Ishikawa (cell line): ENCODE data around the gene CISD3.

Source experiments
- CEBPB ChIP-seq: IDR thresholded peaks from 2 replicates; pipeline ENCODE4 v1.6.1; 2012
- CREB1 ChIP-seq: IDR thresholded peaks from 2 replicates; pipeline ENCODE4 v1.6.1; 2012; ENCODE audit warnings: low read depth
- EGR1 ChIP-seq: IDR thresholded peaks from 2 replicates; pipeline ENCODE4 v1.6.1; 2012
- EP300 ChIP-seq: IDR thresholded peaks from 2 replicates; pipeline ENCODE4 v1.6.1; 2012; ENCODE audit warnings: borderline replicate concordance
- FOXM1 ChIP-seq: IDR thresholded peaks from 2 replicates; pipeline ENCODE4 v1.6.1; 2012; ENCODE audit warnings: low read depth, borderline replicate concordance
- NFIC ChIP-seq: IDR thresholded peaks from 2 replicates; pipeline ENCODE4 v1.6.1; 2012
- RAD21 ChIP-seq: IDR thresholded peaks from 2 replicates; pipeline ENCODE4 v1.6.1; 2012; ENCODE audit warnings: low read depth
- TAF1 ChIP-seq: IDR thresholded peaks from 2 replicates; pipeline ENCODE4 v1.6.1; 2012; ENCODE audit warnings: low read depth, mild to moderate bottlenecking
- TCF12 ChIP-seq: IDR thresholded peaks from 2 replicates; pipeline ENCODE4 v1.6.1; 2012; ENCODE audit warnings: low read depth
- TEAD4 ChIP-seq: IDR thresholded peaks from 2 replicates; pipeline ENCODE4 v1.6.1; 2012
- YY1 ChIP-seq: IDR thresholded peaks from 2 replicates; pipeline ENCODE4 v1.6.1; 2012; ENCODE audit warnings: low read depth
- ZBTB7A ChIP-seq: IDR thresholded peaks from 2 replicates; pipeline ENCODE4 v1.6.1; 2012; ENCODE audit warnings: low read depth
- TF ChIP-seq, protein P1 (sequence below): IDR thresholded peaks from 2 replicates; pipeline ENCODE4 v1.6.1; 2012
- TF ChIP-seq, protein P2 (sequence below): IDR thresholded peaks from 2 replicates; pipeline ENCODE4 v1.6.1; 2012
- TF ChIP-seq, protein P3 (sequence below): IDR thresholded peaks from 2 replicates; pipeline ENCODE4 v1.6.1; 2012; ENCODE audit warnings: low read depth, mild to moderate bottlenecking

The CISD3 gene

DNA sequence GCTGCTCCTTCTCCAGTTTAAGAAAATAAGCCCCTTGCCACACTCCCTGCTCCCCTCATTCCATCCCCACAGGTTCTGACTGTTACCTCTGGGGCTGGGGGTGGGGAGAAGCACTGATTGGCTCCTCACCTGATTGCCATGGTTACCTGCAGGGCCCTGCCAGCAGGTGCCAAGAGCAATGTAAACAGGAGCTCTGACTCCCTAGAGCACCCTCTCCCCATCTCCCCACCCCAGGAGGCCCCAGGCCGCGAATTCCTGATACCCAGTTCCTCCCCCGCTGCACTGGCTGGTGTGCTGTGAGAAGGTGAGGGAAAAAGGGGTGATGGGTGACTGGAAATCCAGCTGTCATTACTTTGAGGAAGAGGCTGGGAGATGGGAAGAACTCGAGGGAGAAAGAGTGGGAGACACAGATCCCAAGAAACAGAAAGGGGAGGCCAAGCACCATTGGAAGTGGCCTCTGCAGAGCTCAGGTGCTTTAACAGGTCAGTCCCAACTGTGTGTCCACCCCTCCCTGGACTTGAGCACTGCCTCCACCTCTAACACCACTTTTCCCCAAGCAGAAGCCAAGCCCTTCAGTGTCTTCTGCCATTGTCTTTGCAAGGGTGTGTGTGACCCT is 13.5 kb downstream of the CISD3 start:
- TF ChIP-seq NFIC (no peak), TCF12 (no peak), ZBTB7A (no peak), TAF1 (no peak), RAD21 (no peak), FOXM1 (no peak), YY1 (no peak), CREB1 (no peak), EP300 (no peak), CEBPB (no peak), EGR1 (no peak), TEAD4 (no peak)
- TF ChIP-seq, protein P1, sequence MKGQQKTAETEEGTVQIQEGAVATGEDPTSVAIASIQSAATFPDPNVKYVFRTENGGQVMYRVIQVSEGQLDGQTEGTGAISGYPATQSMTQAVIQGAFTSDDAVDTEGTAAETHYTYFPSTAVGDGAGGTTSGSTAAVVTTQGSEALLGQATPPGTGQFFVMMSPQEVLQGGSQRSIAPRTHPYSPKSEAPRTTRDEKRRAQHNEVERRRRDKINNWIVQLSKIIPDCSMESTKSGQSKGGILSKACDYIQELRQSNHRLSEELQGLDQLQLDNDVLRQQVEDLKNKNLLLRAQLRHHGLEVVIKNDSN: no peak
- TF ChIP-seq, protein P2, sequence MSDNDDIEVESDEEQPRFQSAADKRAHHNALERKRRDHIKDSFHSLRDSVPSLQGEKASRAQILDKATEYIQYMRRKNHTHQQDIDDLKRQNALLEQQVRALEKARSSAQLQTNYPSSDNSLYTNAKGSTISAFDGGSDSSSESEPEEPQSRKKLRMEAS: no peak
- TF ChIP-seq, protein P3, sequence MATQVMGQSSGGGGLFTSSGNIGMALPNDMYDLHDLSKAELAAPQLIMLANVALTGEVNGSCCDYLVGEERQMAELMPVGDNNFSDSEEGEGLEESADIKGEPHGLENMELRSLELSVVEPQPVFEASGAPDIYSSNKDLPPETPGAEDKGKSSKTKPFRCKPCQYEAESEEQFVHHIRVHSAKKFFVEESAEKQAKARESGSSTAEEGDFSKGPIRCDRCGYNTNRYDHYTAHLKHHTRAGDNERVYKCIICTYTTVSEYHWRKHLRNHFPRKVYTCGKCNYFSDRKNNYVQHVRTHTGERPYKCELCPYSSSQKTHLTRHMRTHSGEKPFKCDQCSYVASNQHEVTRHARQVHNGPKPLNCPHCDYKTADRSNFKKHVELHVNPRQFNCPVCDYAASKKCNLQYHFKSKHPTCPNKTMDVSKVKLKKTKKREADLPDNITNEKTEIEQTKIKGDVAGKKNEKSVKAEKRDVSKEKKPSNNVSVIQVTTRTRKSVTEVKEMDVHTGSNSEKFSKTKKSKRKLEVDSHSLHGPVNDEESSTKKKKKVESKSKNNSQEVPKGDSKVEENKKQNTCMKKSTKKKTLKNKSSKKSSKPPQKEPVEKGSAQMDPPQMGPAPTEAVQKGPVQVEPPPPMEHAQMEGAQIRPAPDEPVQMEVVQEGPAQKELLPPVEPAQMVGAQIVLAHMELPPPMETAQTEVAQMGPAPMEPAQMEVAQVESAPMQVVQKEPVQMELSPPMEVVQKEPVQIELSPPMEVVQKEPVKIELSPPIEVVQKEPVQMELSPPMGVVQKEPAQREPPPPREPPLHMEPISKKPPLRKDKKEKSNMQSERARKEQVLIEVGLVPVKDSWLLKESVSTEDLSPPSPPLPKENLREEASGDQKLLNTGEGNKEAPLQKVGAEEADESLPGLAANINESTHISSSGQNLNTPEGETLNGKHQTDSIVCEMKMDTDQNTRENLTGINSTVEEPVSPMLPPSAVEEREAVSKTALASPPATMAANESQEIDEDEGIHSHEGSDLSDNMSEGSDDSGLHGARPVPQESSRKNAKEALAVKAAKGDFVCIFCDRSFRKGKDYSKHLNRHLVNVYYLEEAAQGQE: no peak

DNA sequence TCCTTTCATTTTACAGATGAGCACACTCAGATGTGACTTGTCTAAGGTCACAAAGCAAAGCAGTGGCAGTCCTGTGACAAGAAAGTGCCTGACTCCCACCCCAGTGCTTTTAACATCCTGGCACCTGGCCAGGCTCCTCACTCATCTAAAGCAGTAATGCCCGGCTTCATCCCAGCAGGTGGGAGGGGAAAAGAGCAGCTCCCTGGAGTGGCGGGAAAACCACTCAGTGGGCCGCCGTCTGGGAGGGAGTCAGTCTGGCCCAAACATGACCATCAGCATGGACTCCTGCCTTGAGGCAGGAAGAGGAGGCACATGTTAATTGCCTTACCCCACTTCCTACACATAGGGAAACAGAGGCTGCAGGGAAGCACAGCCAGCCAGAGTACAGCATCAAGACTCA is 15.4 kb downstream of the CISD3 start:
- peak; percentile 63; the same call in 1 of the 2 replicates for TF ChIP-seq TCF12
- TF ChIP-seq, protein P3: no peak
- TF ChIP-seq YY1: no peak
- TF ChIP-seq, protein P2: peak; percentile 73
- TF ChIP-seq TAF1: no peak
- TF ChIP-seq ZBTB7A: no peak
- TF ChIP-seq RAD21: no peak
- no peak for TF ChIP-seq FOXM1
- TF ChIP-seq TEAD4: no peak
- TF ChIP-seq EGR1: no peak
- TF ChIP-seq EP300: peak; percentile 38; the same call in 1 of the 2 replicates
- no peak for TF ChIP-seq CEBPB
- TF ChIP-seq CREB1: no peak
- peak; percentile 85 for TF ChIP-seq NFIC
- TF ChIP-seq, protein P1: 0 out of 2 replicates have a peak, but pooled peaks have one; percentile 22

DNA sequence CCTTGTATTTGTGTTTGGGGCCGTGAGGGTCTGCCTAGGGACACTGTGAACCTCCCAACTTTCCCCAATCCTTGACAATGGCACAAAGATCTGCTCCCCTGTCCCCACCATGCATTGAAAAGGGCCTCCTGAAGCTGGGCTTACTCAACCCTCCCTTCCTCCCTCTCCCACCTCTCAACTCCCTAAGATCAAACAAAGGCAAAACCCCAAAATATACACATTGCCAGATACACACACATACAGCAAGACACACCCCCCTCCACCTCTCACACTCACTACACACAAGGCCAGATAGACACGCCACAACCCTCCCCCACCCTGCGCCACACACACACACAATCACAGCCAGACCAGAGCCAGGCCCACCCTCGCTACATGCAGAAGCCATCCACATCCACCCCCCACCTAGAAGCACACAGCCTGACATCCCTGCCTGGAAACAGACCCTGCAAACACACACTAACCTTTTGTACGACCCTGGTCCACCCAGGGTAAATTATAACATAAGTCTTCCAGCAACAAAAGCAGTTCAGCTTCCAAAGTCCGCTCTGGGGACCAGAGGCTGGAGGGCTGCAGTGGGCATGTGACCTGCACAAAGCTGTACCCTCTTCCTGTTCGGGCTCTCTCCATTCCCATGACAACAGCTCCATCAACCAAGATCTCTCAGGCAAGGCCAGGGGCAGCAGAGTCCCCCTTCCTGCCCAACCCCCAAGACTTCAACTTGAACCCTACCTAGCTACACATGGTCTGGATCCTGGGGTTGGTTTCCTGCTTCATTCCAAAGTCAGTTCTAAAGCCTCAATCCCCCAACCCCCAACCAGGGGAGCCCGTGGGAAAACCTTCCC is 16.1 kb downstream of the CISD3 start:
- no peak for TF ChIP-seq ZBTB7A
- TF ChIP-seq, protein P3: no peak
- no peak for TF ChIP-seq EP300

DNA sequence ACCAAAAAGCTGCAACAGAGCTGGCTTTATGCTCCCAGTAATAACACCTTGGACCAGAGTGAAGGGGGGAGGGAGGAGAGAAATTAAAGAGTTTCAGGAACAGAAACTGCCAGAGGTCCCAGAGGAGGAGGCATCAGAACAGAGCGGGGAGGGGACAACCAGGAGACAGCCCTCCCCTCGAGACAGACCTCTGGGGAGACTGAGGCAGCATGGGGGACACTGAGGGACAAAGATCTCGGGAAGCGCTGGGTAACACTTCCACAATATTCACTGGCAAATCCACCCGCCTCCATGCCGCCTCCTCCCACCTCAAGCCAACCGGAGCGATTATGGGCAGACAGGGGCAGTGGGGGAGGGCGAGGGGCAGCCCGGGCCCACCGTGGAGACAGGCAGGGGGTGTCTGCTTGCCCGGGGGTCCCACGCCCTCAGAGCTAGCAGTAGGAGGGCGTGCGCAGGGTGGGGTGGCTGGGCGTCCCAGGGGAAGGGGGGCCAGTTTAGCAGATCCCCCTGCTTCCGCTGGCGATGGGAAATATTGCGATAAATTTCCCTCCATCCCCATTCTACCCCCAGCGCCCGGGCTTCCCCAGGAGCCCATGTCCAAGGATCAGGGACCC is 16.8 kb downstream of the CISD3 start:
- TF ChIP-seq CREB1 (no peak), TEAD4 (no peak), EP300 (no peak), CEBPB (no peak), EGR1 (no peak), TCF12 (no peak), TAF1 (no peak)
- TF ChIP-seq, protein P2: no peak
